ENCODE data around the gene DUOX1.

GRCh38 chr15:45157974-45158373, 28.2 kb downstream of the DUOX1 start:
- no peak for TF ChIP-seq YY1 (IDR thresholded peaks at IDR 0.05)
- TF ChIP-seq EGR1 (IDR thresholded peaks at IDR 0.05; ENCODE audit: low read depth in 2 of 2): no peak
- TF ChIP-seq MAX (IDR thresholded peaks at IDR 0.05): no peak
- no peak for TF ChIP-seq CTCF (IDR thresholded peaks at IDR 0.05; ENCODE audit: low read depth, low read length, missing input control)
- TF ChIP-seq REST (IDR thresholded peaks at IDR 0.05): no peak
